ENCODE measurements around the gene NCBP2L. TPM values are rescaled to one million over a fixed set of nuclear protein-coding genes. Genes with fewer than 3 reads are reported as not detected.

NCBP2L gene
- total RNA-seq, 1 donor from 2014 or later = not detected

DNA sequence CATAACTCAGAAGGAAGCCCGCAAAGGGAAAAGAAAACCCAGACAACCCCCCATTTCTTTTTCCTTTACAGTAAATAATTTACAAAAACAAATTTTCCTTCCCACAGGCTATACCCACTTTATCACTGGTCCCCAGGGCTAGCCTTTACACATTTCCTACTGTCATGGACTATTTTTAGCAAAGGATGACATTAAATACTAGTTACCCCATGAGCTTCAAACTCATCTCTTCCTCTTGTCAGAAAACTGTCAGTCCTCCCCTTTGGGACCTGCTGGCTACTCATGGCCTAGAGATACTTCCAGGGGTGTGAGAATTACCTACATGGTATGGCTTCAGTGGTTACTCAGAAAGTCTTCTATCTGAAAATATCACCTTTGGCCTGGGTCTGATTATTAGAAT is 13.9 kb upstream of the NCBP2L start:
- Histone ChIP-seq H3K4me1 (no peaks in the 10 kb centered on the region), H3K27me3 (ENCODE audit: low read depth) (no peaks in the 10 kb centered on the region), H3K36me3 (no peaks in the 10 kb centered on the region), H3K9me3 (no peaks in the 10 kb centered on the region), H3K27ac (no peak overlapping the region), H3K4me3 (no peak overlapping the region)
- DNase-seq (no peak), ATAC-seq (no peak)
- TF ChIP-seq, protein P1, sequence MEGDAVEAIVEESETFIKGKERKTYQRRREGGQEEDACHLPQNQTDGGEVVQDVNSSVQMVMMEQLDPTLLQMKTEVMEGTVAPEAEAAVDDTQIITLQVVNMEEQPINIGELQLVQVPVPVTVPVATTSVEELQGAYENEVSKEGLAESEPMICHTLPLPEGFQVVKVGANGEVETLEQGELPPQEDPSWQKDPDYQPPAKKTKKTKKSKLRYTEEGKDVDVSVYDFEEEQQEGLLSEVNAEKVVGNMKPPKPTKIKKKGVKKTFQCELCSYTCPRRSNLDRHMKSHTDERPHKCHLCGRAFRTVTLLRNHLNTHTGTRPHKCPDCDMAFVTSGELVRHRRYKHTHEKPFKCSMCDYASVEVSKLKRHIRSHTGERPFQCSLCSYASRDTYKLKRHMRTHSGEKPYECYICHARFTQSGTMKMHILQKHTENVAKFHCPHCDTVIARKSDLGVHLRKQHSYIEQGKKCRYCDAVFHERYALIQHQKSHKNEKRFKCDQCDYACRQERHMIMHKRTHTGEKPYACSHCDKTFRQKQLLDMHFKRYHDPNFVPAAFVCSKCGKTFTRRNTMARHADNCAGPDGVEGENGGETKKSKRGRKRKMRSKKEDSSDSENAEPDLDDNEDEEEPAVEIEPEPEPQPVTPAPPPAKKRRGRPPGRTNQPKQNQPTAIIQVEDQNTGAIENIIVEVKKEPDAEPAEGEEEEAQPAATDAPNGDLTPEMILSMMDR (IDR thresholded peaks at IDR 0.05) = no peak
- intact Hi-C loops (cut with DNase I) = no loop called here

DNA sequence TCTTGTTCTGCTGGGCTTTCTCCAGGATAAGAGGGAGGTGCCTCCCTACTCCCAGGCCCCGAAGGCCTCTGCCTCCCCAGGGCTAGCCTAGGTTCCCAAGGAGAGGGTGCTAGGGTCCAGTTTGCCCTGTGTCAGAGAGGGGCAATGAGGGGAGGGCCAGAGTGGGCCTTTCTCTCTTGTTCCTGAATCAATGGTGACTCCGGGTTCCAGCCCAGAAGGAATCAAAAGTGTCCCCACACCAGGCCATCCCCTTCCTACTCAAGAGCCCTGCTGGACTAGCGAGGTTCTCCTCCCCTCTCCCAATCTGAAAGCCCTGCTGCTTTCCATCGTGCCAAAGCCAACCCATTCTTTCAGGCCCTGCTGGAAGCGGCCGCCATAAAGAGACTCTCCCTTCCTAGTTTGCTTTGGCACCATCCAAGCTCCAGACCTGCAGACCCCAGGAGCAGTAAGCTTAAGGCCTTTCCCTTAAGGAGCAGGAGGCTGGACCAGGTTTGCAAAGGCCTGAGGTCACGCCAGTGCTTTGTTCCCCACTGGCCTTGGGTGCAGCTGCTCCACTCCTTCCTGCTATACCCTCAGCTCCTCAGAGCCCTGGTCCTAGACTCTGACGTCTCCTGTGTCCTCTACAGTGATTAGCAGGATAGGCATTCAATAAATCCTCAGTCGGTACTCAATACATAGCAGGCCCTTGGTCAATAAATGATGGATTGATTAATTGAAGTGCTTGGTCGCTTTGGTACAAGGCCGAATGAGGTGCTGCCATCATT is 12.5 kb upstream of the NCBP2L start:
- intact Hi-C loops (cut with DNase I) = no loop called here
- Histone ChIP-seq H3K36me3 (no peaks in the 10 kb centered on the region), H3K9me3 (no peaks in the 10 kb centered on the region), H3K27ac (no peak overlapping the region), H3K4me1 (no peaks in the 10 kb centered on the region), H3K4me3 (no peak overlapping the region), H3K27me3 (ENCODE audit: low read depth) (no peaks in the 10 kb centered on the region)
- ATAC-seq (no peak), DNase-seq (no peak)
- TF ChIP-seq, protein P1 (IDR thresholded peaks at IDR 0.05) = no peak

DNA sequence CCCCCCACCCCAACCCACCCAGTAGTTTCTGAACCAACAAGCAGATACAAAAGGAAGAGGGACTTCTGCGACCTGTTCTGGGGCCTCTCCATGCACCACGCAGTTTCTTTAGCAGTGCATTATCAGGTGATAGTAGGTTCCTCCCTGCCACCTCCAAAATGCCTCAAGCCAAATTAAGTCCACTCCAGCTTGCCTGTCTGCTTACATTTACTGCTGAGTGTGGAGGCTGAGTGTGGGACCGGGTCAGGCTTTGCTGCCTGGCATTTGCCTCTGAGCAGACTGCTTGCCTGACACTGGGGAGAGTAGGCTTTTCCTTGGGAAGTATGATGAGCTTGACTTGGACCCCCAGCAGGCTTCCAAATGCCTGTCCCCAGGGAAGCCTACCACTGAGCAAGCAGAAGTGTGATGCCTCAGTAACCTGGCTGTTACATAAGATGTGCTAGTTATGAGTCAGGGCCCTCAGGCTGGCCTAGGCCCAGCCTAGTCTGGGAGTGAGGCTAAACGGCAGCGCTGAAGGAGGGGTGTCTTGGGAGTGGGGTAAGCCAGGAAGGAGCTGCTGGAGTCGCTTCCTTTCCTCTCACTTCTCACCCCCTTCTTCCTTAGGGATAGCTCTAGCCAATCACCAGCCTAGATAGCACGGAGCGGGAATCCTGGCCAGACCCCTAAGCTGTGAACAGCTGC is 10.9 kb upstream of the NCBP2L start:
- DNase-seq = no peak
- H3K4me1 ChIP-seq = no peaks in the 10 kb centered on the region
- intact Hi-C loops (cut with DNase I) = no loop called here
- TF ChIP-seq, protein P1 (IDR thresholded peaks at IDR 0.05) = no peak
- no peaks in the 10 kb centered on the region for H3K27me3 ChIP-seq (ENCODE audit: low read depth)
- H3K4me3 ChIP-seq = no peak overlapping the region
- no peaks in the 10 kb centered on the region for H3K9me3 ChIP-seq
- H3K36me3 ChIP-seq = no peaks in the 10 kb centered on the region
- no peak overlapping the region for H3K27ac ChIP-seq
- ATAC-seq = peak; percentile 65 to 82

DNA sequence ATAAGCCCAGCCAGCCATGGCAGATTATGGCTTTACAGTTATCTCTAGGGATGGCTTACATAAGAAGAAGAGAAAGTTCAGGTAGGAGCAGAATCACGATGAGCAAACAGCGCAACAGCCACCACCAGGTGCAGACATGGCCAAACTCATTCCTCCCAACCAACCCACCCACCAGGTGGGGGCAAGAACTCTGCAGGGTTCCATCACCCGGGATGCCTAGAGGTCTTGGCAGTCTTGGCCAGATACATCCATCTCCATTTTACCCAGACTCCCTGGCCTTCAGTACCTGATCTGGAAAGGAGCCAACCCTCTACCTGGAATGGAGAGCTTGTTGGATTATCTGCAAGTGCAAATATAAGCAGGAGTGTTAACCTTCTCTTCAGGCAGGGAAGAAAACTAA is 9.5 kb upstream of the NCBP2L start:
- Histone ChIP-seq H3K27me3 (ENCODE audit: low read depth) (no peaks in the 10 kb centered on the region), H3K4me3 (no peak overlapping the region), H3K27ac (no peak overlapping the region), H3K9me3 (no peaks in the 10 kb centered on the region), H3K36me3 (no peaks in the 10 kb centered on the region), H3K4me1 (no peaks in the 10 kb centered on the region)
- intact Hi-C loops (cut with DNase I) = no loop called here
- ATAC-seq = peak in 1 of 2 donors; percentile 36
- TF ChIP-seq, protein P1 (IDR thresholded peaks at IDR 0.05) = no peak
- DNase-seq = no peak

DNA sequence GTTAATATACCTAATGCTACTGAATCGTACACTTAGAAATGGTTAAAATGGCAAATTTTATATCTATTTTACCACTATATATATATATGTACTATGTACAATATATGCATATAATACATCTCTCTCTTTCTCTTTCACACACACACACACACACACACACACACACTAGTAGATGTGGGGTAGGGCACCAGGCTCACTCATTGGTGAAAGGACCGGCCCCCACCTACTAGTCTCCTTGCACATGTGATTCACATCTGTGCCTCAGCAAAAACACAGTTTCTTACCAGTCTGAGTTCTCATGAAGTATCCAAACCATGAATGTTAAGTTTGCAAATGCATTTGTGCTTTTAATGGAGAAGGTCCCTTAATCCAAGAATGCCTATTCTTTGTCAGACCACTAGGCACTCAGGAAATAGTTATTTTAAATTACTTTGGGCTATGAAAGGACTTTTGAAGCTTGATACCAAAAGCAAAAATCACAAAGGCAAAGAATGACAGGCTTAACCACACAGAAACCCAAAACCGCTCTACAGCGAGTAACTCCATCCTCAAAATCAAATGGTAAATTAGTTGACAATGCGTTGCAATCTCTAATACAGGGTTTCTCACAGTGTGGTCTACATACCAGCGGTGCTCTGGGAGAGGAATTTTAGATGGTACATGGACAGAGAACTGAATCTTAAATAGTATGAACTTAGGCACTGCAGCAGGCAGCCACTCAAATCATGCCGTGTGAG is 7.8 kb upstream of the NCBP2L start:
- DNase-seq = no peak
- intact Hi-C loops (cut with DNase I) = loop anchor here (10.0 kb wide), 1 partner anchor 115 kb away; no protein-coding TSS in a partner anchor
- H3K4me3 ChIP-seq = no peak overlapping the region

More for the DNA sequence above, 7.8 kb upstream of the NCBP2L start:
- peaks cover 5% of the 10 kb centered on the region for H3K4me1 ChIP-seq
- no peaks in the 10 kb centered on the region for H3K27me3 ChIP-seq (ENCODE audit: low read depth)
- no peaks in the 10 kb centered on the region for H3K9me3 ChIP-seq
- TF ChIP-seq, protein P1 (IDR thresholded peaks at IDR 0.05) = no peak
- no peak for ATAC-seq
- H3K36me3 ChIP-seq = no peaks in the 10 kb centered on the region
- H3K27ac ChIP-seq = no peak overlapping the region
